Neuronal stem cell (in vitro differentiated cells): ENCODE results near the gene KIF16B.

ENCODE experiments used
- DNase-seq: peaks from one replicate; pipeline ENCODE4 v3.0.0-alpha.2; 2013; ENCODE audit warnings: low spot score
- H2AFZ ChIP-seq: one replicate; pipeline ENCODE4 v1.6.1; 2013; ENCODE audit warnings: mild to moderate bottlenecking, low read length, inconsistent platforms
- H2AK5ac ChIP-seq: 2 replicates; pipeline ENCODE4 v1.6.1; 2013; ENCODE audit warnings: low read depth, mild to moderate bottlenecking, inconsistent platforms, low read length, moderate library complexity, mixed read lengths
- H2BK120ac ChIP-seq: 2 replicates; pipeline ENCODE4 v1.6.1; 2013; ENCODE audit warnings: low read depth, mild to moderate bottlenecking, inconsistent platforms, low read length, moderate library complexity, mixed read lengths
- H2BK12ac ChIP-seq: one replicate; pipeline ENCODE4 v1.6.1; 2013; ENCODE audit warnings: low read length, inconsistent platforms
- H2BK15ac ChIP-seq: 2 replicates; pipeline ENCODE4 v1.6.1; 2013; ENCODE audit warnings: mild to moderate bottlenecking, low read length, inconsistent platforms, mixed read lengths
- H2BK5ac ChIP-seq: one replicate; pipeline ENCODE4 v1.6.1; 2013; ENCODE audit warnings: inconsistent platforms, mild to moderate bottlenecking, low read length, moderate library complexity
- H3K14ac ChIP-seq: one replicate; pipeline ENCODE4 v1.6.1; 2013; ENCODE audit warnings: low read length, inconsistent platforms
- H3K18ac ChIP-seq: 2 replicates; pipeline ENCODE4 v1.6.1; 2013; ENCODE audit warnings: low read length, inconsistent platforms
- H3K23ac ChIP-seq: 2 replicates; pipeline ENCODE4 v1.6.1; 2013; ENCODE audit warnings: low read depth, mild to moderate bottlenecking, mixed read lengths, low read length, inconsistent platforms; ENCODE audit not compliant: poor library complexity
- H3K27ac ChIP-seq: replicated peaks from 3 replicates; pipeline ENCODE4 v1.5.1; 2013; ENCODE audit warnings: low read length, inconsistent platforms
- H3K27me3 ChIP-seq, 3 experiments: 2 replicates each; pipeline ENCODE4 v1.6.1; 2013; ENCODE audit warnings: low read length in 3 of 3, mild to moderate bottlenecking in 2 of 3, inconsistent platforms in 1 of 3, low read depth in 1 of 3, mixed read lengths in 1 of 3, moderate library complexity in 1 of 3; ENCODE audit not compliant: control insufficient read depth in 3 of 3, insufficient read depth in 3 of 3
- H3K36me3 ChIP-seq, 2 donors: replicated peaks in 1 of 2; 2 replicates each; pipeline ENCODE4 v1.6.1; 2013; ENCODE audit warnings: low read length in 2 of 2; ENCODE audit not compliant: control insufficient read depth in 2 of 2, insufficient read depth in 2 of 2
- H3K4ac ChIP-seq: 2 replicates; pipeline ENCODE4 v1.6.1; 2013; ENCODE audit warnings: inconsistent platforms, mild to moderate bottlenecking, low read length, moderate library complexity
- H3K4me1 ChIP-seq, 2 donors: 1 replicate in 1 of 2; 2 replicates in 1 of 2; pipeline ENCODE4 v1.6.1; 2013; ENCODE audit warnings: low read length in 2 of 2, low read depth in 1 of 2; ENCODE audit not compliant: control insufficient read depth in 2 of 2, insufficient read depth in 1 of 2
- H3K4me2 ChIP-seq: one replicate; pipeline ENCODE4 v1.6.1; 2013; ENCODE audit warnings: mild to moderate bottlenecking, low read length, inconsistent platforms; ENCODE audit not compliant: insufficient read depth, poor library complexity, severe bottlenecking
- H3K4me3 ChIP-seq, 2 donors: 2 replicates each; pipeline ENCODE4 v1.5.1; 2013; ENCODE audit warnings: low read length in 2 of 2, mild to moderate bottlenecking in 2 of 2, inconsistent platforms in 1 of 2, moderate library complexity in 1 of 2
- H3K79me1 ChIP-seq: one replicate; pipeline ENCODE4 v1.6.1; 2013; ENCODE audit warnings: low read depth, mild to moderate bottlenecking, inconsistent platforms, low read length, moderate library complexity
- H3K9ac ChIP-seq: one replicate; pipeline ENCODE4 v1.6.1; 2013; ENCODE audit warnings: mild to moderate bottlenecking, low read depth, low read length, inconsistent platforms; ENCODE audit not compliant: poor library complexity
- H3K9me3 ChIP-seq, 2 donors: replicated peaks in 1 of 2; 2 replicates each; pipeline versions ENCODE3 to v1.6.1; 2013; ENCODE audit warnings: low read length in 2 of 2, mild to moderate bottlenecking in 2 of 2, inconsistent platforms in 1 of 2, low read depth in 1 of 2, mixed read lengths in 1 of 2, moderate library complexity in 1 of 2; ENCODE audit not compliant: control insufficient read depth in 2 of 2, insufficient read depth in 1 of 2
- H4K8ac ChIP-seq: one replicate; pipeline ENCODE4 v1.6.1; 2013; ENCODE audit warnings: low read depth, mild to moderate bottlenecking, inconsistent platforms, low read length, moderate library complexity
- H4K91ac ChIP-seq: one replicate; pipeline ENCODE4 v1.6.1; 2013; ENCODE audit warnings: low read length, low read depth, mild to moderate bottlenecking, inconsistent platforms; ENCODE audit not compliant: poor library complexity
- WGBS, 2 donors: extraction: QIAGEN DNeasy Blood & Tissue Kit; methylation state at CpG; one replicate each; pipeline ENCODE4 v1.1.7; 2013; ENCODE audit warnings: missing lambda C conversion rate in 2 of 2, mixed read lengths in 1 of 2; ENCODE audit not compliant: insufficient read length in 2 of 2, insufficient replicate concordance in 1 of 2; ENCODE audit errors: extremely low coverage in 2 of 2; 5-methylcytosine and 5-hydroxymethylcytosine counted together

Gene KIF16B

DNA sequence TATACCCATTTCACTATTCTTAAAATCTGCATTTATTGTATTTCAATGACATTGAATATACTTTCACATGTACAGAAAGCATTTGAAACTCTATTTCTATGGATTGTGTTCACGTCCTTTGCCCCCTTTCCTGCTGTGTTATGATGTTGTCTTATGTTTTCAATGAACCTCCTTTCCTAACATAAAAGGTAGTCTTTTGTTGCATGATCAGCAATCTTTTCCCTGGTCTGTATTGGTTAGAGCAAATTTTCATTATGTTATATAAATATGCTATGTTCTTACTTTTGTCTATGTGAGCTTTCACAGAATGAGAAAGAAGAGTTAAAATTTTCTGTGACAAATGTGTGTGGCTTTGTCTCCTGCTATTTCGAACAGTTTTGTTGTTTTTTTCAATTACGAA lies 73.1 kb downstream of the KIF16B start:
- no peak overlapping the region for H3K27ac ChIP-seq
- no peak overlapping the region for H2AK5ac ChIP-seq
- H3K9me3 ChIP-seq, result no peaks in the 10 kb centered on the region
- peaks cover 0 to 3% of the 10 kb centered on the region in 2 donors for H3K4me1 ChIP-seq
- no peaks in the 10 kb centered on the region for H3K79me1 ChIP-seq
- no peak overlapping the region for H4K8ac ChIP-seq
- no peak overlapping the region for H4K91ac ChIP-seq
- H2AFZ ChIP-seq, result no peak overlapping the region
- no peak overlapping the region for H2BK15ac ChIP-seq
- H3K9ac ChIP-seq, result no peak overlapping the region
- no peak overlapping the region for H3K4me3 ChIP-seq
- H2BK120ac ChIP-seq, result no peak overlapping the region
- no peak overlapping the region for H3K4me2 ChIP-seq
- no peak overlapping the region for H3K23ac ChIP-seq
- H3K18ac ChIP-seq, result no peak overlapping the region
- no peak overlapping the region for H3K4ac ChIP-seq
- H2BK5ac ChIP-seq, result no peak overlapping the region
- no peak overlapping the region for H3K14ac ChIP-seq
- no peaks in the 10 kb centered on the region for H3K27me3 ChIP-seq
- H3K36me3 ChIP-seq, result peaks cover 0 to 7% of the 10 kb centered on the region in 2 donors
- H2BK12ac ChIP-seq, result no peak overlapping the region
- DNase-seq, result no peak
- WGBS, 2 donors, result no CpG with 5 or more reads among the region's 3 CpGs

DNA sequence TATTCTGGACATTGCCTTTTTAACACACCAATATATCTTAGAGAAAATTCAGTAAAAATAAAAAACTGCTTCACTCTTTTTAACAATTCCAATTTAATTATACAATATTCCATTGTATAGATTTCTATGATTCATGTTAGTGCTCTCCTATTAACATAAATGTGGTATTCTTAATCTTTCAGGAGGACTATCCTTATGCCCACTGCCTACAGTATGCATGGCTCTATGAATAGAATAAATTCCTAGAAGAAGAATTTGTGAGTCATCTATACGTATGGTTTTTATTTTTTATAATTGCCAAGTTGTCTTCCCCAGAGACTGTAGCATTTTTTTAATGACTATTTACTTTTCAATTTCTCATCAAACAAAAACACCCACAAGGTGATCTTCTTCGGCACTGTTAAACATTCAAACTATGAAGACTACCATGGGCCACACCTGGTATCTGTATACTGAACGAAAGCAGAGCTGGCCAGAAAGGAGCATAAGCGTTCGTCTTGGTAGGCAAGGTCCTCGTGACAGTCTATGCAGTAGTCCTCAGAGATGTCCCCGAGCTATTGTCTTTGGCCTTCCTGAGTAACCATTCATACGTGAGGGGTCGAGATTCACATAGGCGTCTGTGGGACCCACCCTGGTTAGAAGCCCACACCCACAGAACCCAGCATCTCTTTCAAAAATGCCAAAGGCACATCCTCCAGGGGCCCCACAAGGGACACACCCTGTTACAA lies 74.6 kb downstream of the KIF16B start:
- H3K18ac ChIP-seq, result no peak overlapping the region
- no peak overlapping the region for H2BK15ac ChIP-seq
- no CpG with 5 or more reads among the region's 10 CpGs for WGBS, 2 donors
- no peak for DNase-seq
- H3K9me3 ChIP-seq, result no peaks in the 10 kb centered on the region
- H2BK5ac ChIP-seq, result no peak overlapping the region
- no peak overlapping the region for H2BK120ac ChIP-seq
- H3K27ac ChIP-seq, result no peak overlapping the region
- no peak overlapping the region for H3K9ac ChIP-seq
- no peak overlapping the region for H2AK5ac ChIP-seq
- H3K4me1 ChIP-seq, result peaks cover 0 to 3% of the 10 kb centered on the region in 2 donors
- no peak overlapping the region for H3K14ac ChIP-seq
- H3K36me3 ChIP-seq, result no peaks in the 10 kb centered on the region
- no peak overlapping the region for H3K4me2 ChIP-seq
- H3K4me3 ChIP-seq, result no peak overlapping the region
- no peaks in the 10 kb centered on the region for H3K79me1 ChIP-seq
- no peak overlapping the region for H4K91ac ChIP-seq
- H3K23ac ChIP-seq, result no peak overlapping the region
- H3K27me3 ChIP-seq, result no peaks in the 10 kb centered on the region
- no peak overlapping the region for H2BK12ac ChIP-seq
- no peak overlapping the region for H4K8ac ChIP-seq
- H3K4ac ChIP-seq, result no peak overlapping the region
- H2AFZ ChIP-seq, result no peak overlapping the region

DNA sequence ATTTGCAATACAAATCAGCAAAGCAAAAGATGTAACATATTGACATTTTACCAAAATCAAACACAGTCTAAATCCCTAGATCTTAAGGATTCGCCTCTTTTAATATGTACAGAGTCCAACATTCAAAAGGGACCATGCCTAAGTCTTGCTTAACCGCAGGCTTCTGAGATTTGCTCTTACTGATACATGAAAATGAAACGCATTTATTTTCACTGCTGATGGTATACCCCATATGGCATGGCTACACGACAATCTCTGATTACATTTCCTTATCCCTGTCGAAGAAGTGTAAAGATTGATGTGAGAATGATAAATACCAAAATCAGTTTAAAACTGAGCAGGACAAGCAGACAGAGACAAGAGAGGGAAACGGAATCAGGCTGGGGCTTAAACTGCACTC lies 75.4 kb downstream of the KIF16B start:
- H3K4ac ChIP-seq, result no peak overlapping the region
- no peak for DNase-seq
- H2BK12ac ChIP-seq, result no peak overlapping the region
- no peak overlapping the region for H4K8ac ChIP-seq
- no peak overlapping the region for H3K18ac ChIP-seq
- no peak overlapping the region for H3K27ac ChIP-seq
- no peak overlapping the region for H2BK5ac ChIP-seq
- peaks cover 0 to 3% of the 10 kb centered on the region in 2 donors for H3K4me1 ChIP-seq
- no peak overlapping the region for H3K23ac ChIP-seq
- no peak overlapping the region for H3K4me3 ChIP-seq
- peaks cover 0 to 4% of the 10 kb centered on the region in 2 donors for H3K36me3 ChIP-seq
- H2AFZ ChIP-seq, result no peak overlapping the region
- no peaks in the 10 kb centered on the region for H3K79me1 ChIP-seq
- no peaks in the 10 kb centered on the region for H3K9me3 ChIP-seq
- H4K91ac ChIP-seq, result no peak overlapping the region
- no CpG with 5 or more reads among the region's 6 CpGs for WGBS, 2 donors
- no peak overlapping the region for H2AK5ac ChIP-seq
- H3K27me3 ChIP-seq, result no peaks in the 10 kb centered on the region
- H2BK15ac ChIP-seq, result no peak overlapping the region
- H3K4me2 ChIP-seq, result no peak overlapping the region
- no peak overlapping the region for H2BK120ac ChIP-seq
- H3K14ac ChIP-seq, result no peak overlapping the region
- no peak overlapping the region for H3K9ac ChIP-seq

DNA sequence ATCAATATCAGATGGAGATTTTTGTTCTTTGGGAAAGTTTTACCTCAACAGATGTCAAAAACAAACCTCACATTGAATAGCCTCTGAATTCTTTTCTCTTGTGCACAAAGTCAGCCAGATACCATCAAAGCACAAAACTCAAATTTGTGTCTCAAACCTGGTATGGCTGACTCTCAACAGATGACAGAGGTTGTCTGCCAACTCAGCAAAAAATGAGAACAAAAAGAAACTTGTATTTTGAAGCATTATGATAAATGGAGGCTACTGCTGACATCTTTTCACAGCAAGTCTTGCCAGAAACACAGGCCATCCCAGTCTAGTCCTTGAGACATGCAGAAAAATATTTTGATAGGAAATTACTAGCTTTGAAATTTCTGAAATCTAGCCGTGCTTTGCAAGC lies 79.8 kb downstream of the KIF16B start:
- Histone ChIP-seq H3K79me1 (no peaks in the 10 kb centered on the region), H3K36me3 (peaks cover 0 to 4% of the 10 kb centered on the region in 2 donors), H3K14ac (no peak overlapping the region), H3K27ac (no peak overlapping the region), H3K4me1 (peaks cover 0 to 5% of the 10 kb centered on the region in 2 donors), H3K9ac (no peak overlapping the region), H3K4me2 (no peak overlapping the region), H2BK120ac (no peak overlapping the region), H3K23ac (no peak overlapping the region), H2BK12ac (no peak overlapping the region), H3K4me3 (no peak overlapping the region), H2AK5ac (no peak overlapping the region), H4K91ac (no peak overlapping the region), H3K4ac (no peak overlapping the region), H2AFZ (no peak overlapping the region), H2BK5ac (no peak overlapping the region), H3K27me3 (no peaks in the 10 kb centered on the region), H2BK15ac (no peak overlapping the region), H4K8ac (no peak overlapping the region), H3K9me3 (no peaks in the 10 kb centered on the region), H3K18ac (no peak overlapping the region)
- no CpG with 5 or more reads among the region's 1 CpG for WGBS, 2 donors
- no peak for DNase-seq
